Uterus (tissue), 4 donors: ENCODE measurements around the gene KIAA0825. TPM values are rescaled to one million over a fixed set of nuclear protein-coding genes. Genes with fewer than 3 reads are reported as not detected.

Experiments used
- DNase-seq, 2 donors: peaks; one replicate each; pipeline ENCODE4 v3.0.0-alpha.2; 2019 to 2020
- H3K27ac ChIP-seq, 2 donors: fragments of 200-600 bp; sonication (generic); 1 replicate in 1 of 2; 2 replicates in 1 of 2; pipeline ENCODE4 v1.5.1; 2016 to 2018
- H3K27me3 ChIP-seq, 2 donors: fragments of 200-600 bp; sonication (generic); one replicate each; pipeline ENCODE4 v1.5.1; 2018 to 2019; ENCODE audit warnings: control low read depth in 1 of 2
- H3K36me3 ChIP-seq, 2 donors: fragments of 200-600 bp; sonication (generic); one replicate each; pipeline ENCODE4 v1.5.1; 2019; ENCODE audit warnings: control low read depth in 1 of 2
- H3K4me1 ChIP-seq, 2 donors: fragments of 200-600 bp; sonication (generic); one replicate each; pipeline ENCODE4 v1.5.1; 2018 to 2019; ENCODE audit warnings: control low read depth in 1 of 2
- H3K4me3 ChIP-seq, 2 donors: fragments of 200-600 bp; sonication (generic); 1 replicate in 1 of 2; 2 replicates in 1 of 2; pipeline ENCODE4 v1.5.1; 2018 to 2019; ENCODE audit warnings: mild to moderate bottlenecking in 1 of 2
- H3K9me3 ChIP-seq, 2 donors: fragments of 200-600 bp; sonication (generic); one replicate each; pipeline ENCODE4 v1.5.1; 2019; ENCODE audit warnings: control low read depth in 1 of 2
- POLR2A ChIP-seq, 2 donors: fragments of 450-650 bp; IDR thresholded peaks; one replicate each; pipeline ENCODE4 v1.6.1; 2016; ENCODE audit warnings: antibody characterized with exemption in 2 of 2, mild to moderate bottlenecking in 1 of 2, moderate library complexity in 1 of 2
- intact Hi-C: fragments of 100-400 bp; cut with DNase I; formaldehyde crosslinking; loops from one replicate; pipeline ENCODE4 v1.15.1; 2023; ENCODE audit warnings: low total_unique reads
- total RNA-seq, 4 donors: library from RNA; depleted of rRNA in 3 of 4; stranded (reverse); fragments of >200 nt in 3 of 4; gene quantifications; one replicate each; pipeline versions ENCODE4 v1.1.0 to v1.2.4, GENCODE V29; 2014 to 2023
- TF ChIP-seq, protein P1 (sequence below), 4 experiments: fragments of 200-600 bp in 2 of 4; fragments of 450-650 bp in 2 of 4; sonication (generic) in 2 of 4; IDR thresholded peaks; one replicate each; pipeline ENCODE4 v1.5.1; 2016 to 2019; ENCODE audit warnings: antibody characterized with exemption in 4 of 4, mild to moderate bottlenecking in 2 of 4, moderate library complexity in 1 of 4
- donor health status: DM: yes; HTN: yes; CAD: no.

The KIAA0825 gene
- total RNA-seq, 4 donors from 2014 or later: 1.5 to 34.6 (median 4.5) TPM

DNA sequence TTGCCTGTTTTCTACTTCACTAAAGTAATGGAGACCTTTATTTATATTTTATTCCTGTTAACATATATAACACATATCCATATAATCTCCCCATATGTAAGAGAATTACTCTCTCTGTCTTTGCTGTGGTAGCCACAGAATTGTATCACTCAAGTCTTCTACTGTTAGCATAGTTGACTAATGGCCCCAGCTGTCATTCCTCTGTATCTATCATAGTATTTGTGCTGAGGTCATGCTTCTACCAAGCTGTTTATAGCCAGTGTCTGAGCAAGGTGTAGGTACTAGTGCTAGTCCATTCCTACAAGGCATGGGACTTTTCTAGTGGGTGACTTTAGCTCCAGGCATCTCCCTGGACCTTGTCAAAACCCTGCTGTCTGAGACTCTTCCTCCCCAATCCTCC, 244.1 kb downstream of the KIAA0825 start:
- no peak for DNase-seq
- Histone ChIP-seq H3K36me3 (no peaks in the 10 kb centered on the region), H3K4me3 (no peak overlapping the region), H3K4me1 (no peaks in the 10 kb centered on the region), H3K9me3 (no peaks in the 10 kb centered on the region), H3K27ac (no peak overlapping the region), H3K27me3 (no peaks in the 10 kb centered on the region)
- TF ChIP-seq, protein P1, sequence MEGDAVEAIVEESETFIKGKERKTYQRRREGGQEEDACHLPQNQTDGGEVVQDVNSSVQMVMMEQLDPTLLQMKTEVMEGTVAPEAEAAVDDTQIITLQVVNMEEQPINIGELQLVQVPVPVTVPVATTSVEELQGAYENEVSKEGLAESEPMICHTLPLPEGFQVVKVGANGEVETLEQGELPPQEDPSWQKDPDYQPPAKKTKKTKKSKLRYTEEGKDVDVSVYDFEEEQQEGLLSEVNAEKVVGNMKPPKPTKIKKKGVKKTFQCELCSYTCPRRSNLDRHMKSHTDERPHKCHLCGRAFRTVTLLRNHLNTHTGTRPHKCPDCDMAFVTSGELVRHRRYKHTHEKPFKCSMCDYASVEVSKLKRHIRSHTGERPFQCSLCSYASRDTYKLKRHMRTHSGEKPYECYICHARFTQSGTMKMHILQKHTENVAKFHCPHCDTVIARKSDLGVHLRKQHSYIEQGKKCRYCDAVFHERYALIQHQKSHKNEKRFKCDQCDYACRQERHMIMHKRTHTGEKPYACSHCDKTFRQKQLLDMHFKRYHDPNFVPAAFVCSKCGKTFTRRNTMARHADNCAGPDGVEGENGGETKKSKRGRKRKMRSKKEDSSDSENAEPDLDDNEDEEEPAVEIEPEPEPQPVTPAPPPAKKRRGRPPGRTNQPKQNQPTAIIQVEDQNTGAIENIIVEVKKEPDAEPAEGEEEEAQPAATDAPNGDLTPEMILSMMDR (IDR thresholded peaks at IDR 0.05): no peak
- no peak for TF ChIP-seq POLR2A (IDR thresholded peaks at IDR 0.05)
- intact Hi-C loops: no loop called here

DNA sequence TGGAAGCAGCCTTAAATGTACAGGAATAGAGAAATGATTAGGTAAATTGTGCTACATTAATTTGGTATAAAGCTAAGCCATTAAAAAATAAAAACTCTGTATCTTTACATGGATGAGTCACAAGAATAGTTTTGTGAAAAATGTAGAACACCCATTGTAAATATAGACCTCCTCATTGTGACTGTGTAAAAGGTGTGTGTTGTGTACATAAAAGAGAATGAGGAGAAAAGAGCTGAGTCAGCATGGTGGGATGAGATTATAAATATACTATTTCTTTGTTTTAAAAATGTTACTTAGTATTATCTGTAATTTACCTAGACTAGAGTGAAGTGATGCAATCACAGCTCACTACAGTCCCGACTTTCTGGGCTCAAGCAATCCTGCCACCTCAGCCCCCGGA, 250.5 kb downstream of the KIAA0825 start:
- intact Hi-C loops: no loop called here

DNA sequence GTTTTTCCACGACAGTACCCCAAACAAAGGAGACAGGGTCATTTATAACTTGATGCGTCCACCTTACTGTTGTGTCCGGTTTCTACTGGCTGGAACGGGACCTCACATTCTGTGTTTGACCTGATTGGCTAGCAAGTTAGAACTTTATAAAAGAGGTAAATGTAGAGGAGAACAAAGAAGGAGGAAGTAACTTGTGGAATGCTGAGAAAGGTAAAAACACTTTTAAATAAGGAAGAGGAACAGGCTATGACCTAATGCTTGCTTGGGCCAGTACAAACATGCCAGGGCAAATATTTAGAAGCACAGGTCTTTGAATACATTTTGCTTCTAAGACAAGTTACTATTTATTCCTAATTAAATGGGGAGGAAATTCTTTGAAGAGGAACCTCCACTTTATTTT, 251.6 kb downstream of the KIAA0825 start:
- no peaks in the 10 kb centered on the region for H3K4me1 ChIP-seq
- no peak overlapping the region for H3K27ac ChIP-seq
- no peaks in the 10 kb centered on the region for H3K36me3 ChIP-seq
- no peak for DNase-seq
- no peaks in the 10 kb centered on the region for H3K9me3 ChIP-seq
- H3K4me3 ChIP-seq: no peak overlapping the region
- H3K27me3 ChIP-seq: no peaks in the 10 kb centered on the region
- intact Hi-C loops: no loop called here
- TF ChIP-seq, protein P1 (IDR thresholded peaks at IDR 0.05): no peak
- TF ChIP-seq POLR2A (IDR thresholded peaks at IDR 0.05): no peak

More for the DNA sequence above, 250.5 kb downstream of the KIAA0825 start:
- H3K4me3 ChIP-seq: no peak overlapping the region
- no peaks in the 10 kb centered on the region for H3K27me3 ChIP-seq
- H3K27ac ChIP-seq: no peak overlapping the region
- DNase-seq: no peak
- TF ChIP-seq, protein P1 (IDR thresholded peaks at IDR 0.05): no peak
- TF ChIP-seq POLR2A (IDR thresholded peaks at IDR 0.05): no peak
- H3K36me3 ChIP-seq: no peaks in the 10 kb centered on the region
- no peaks in the 10 kb centered on the region for H3K4me1 ChIP-seq
- H3K9me3 ChIP-seq: no peaks in the 10 kb centered on the region

DNA sequence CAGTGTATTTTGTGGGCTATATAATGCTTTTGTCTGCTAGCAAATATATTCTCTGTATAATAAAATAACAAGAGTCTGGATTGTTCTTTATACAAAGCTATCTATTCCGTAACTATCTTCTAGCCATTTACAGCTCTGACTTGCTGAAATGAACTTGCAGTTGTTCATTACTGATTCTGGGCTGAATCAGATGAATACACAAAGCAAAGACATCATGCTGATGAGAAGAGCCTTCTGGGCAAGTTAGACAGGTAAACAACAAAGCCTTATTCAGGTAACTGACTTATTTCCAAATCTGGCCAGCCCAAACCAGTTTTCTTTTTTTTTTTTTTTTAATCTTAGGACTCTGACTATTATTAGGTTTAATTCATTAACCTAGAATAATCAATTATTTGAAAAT, 255.5 kb downstream of the KIAA0825 start:
- no peaks in the 10 kb centered on the region for H3K27me3 ChIP-seq
- no peak overlapping the region for H3K4me3 ChIP-seq
- H3K36me3 ChIP-seq: no peaks in the 10 kb centered on the region
- TF ChIP-seq, protein P1 (IDR thresholded peaks at IDR 0.05): no peak
- TF ChIP-seq POLR2A (IDR thresholded peaks at IDR 0.05): no peak
- H3K9me3 ChIP-seq: no peaks in the 10 kb centered on the region
- intact Hi-C loops: no loop called here
- no peak overlapping the region for H3K27ac ChIP-seq
- DNase-seq: no peak
- H3K4me1 ChIP-seq: no peaks in the 10 kb centered on the region

DNA sequence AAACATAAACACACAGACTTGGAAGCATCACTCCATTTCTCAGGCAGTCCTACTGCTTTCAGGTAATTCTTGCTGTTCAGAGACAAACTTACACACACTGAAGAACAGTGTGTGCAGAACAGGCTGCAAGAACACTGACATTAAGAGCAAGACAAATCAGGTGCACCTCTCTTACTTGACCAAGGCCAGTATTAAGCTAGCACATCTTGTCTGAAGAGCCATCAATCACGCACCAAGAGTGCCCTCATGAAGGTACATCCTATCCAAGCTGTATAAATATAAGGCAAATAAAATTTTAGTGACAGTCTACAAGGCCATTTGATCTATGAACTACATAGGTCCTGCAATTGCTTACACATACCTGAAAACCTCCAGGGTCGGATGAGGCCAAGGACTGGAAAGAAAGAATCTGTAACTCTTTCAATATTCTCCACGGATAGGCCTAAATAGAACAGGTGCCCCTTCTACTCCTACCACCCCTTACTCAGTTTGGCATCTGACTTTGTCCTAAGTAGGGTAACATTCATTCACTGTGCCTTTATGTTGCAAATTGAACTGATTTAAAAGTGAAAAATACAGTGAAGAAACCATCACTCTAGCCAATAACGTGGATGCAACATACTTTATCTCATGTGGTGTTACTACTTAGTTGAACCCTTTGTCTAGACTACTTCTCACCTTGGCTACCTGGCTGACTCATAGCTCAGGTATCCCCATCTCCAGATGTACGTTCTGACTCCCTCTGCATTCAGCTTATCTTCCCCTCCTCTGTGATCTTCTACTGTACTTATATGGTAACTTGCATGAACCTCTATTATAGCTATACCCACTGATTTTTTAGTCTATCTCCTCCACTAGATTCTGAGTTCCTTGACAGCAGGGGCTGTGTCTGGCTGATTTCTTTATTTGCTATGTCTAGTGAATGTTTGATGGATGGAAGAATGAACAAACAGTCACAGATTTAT, 256.3 kb downstream of the KIAA0825 start:
- Histone ChIP-seq H3K9me3 (no peaks in the 10 kb centered on the region), H3K27me3 (no peaks in the 10 kb centered on the region), H3K4me3 (no peak overlapping the region), H3K36me3 (no peaks in the 10 kb centered on the region), H3K4me1 (no peaks in the 10 kb centered on the region), H3K27ac (no peak overlapping the region)
- intact Hi-C loops: no loop called here
- TF ChIP-seq, protein P1 (IDR thresholded peaks at IDR 0.05): no peak
- TF ChIP-seq POLR2A (IDR thresholded peaks at IDR 0.05): no peak
- DNase-seq: no peak
